Fibroblast of lung (primary cell): ENCODE data around the gene TRIM5. TPM values are rescaled to one million over a fixed set of nuclear protein-coding genes. Genes with fewer than 3 reads are reported as not detected.
A peak's percentile ranks its signal among the peaks of the same experiment; 100 is the strongest.
"Not testable (repeated sequence)": the region's sequence is repeated elsewhere in the genome, so short reads cannot be mapped to it uniquely, and the experiment has no call there.

Source experiments
- DNase-seq, 2 donors: peaks; one replicate each; pipeline versions ENCODE4 v3.0.0 to v3.0.0-alpha.2; 2010; ENCODE audit warnings: low read depth in 2 of 2
- H2AFZ ChIP-seq: 2 replicates; pipeline ENCODE4 v1.5.1; 2012; ENCODE audit warnings: low read length, control low read depth, inconsistent platforms
- H3K27ac ChIP-seq: 2 replicates; pipeline ENCODE4 v1.5.1; 2011; ENCODE audit warnings: low read length, control low read depth; ENCODE audit not compliant: insufficient read depth
- H3K27me3 ChIP-seq: 2 replicates; pipeline ENCODE4 v1.5.1; 2011; ENCODE audit warnings: mild to moderate bottlenecking, low read length; ENCODE audit not compliant: control insufficient read depth, insufficient read depth
- H3K36me3 ChIP-seq: 2 replicates; pipeline ENCODE4 v1.5.1; 2011; ENCODE audit warnings: low read length; ENCODE audit not compliant: control insufficient read depth, insufficient read depth
- H3K4me1 ChIP-seq: 2 replicates; pipeline ENCODE4 v1.5.1; 2011; ENCODE audit warnings: low read length; ENCODE audit not compliant: control insufficient read depth, insufficient read depth; ENCODE audit errors: extremely low read depth
- H3K4me2 ChIP-seq: 2 replicates; pipeline ENCODE4 v1.5.1; 2011; ENCODE audit warnings: low read length, control low read depth; ENCODE audit not compliant: insufficient read depth; ENCODE audit errors: extremely low read depth
- H3K4me3 ChIP-seq, 4 experiments: fragments of 200-600 bp in 1 of 4; sonication (generic) in 1 of 4; replicated peaks in 1 of 4; 2 replicates each; pipeline ENCODE4 v1.5.1; 2011 to 2016; ENCODE audit warnings: low read length in 4 of 4, low read depth in 3 of 4, mild to moderate bottlenecking in 3 of 4, control low read depth in 2 of 4, inconsistent platforms in 1 of 4, mixed read lengths in 1 of 4; ENCODE audit not compliant: insufficient read depth in 1 of 4; ENCODE audit errors: control extremely low read depth in 1 of 4
- H3K79me2 ChIP-seq: 2 replicates; pipeline ENCODE4 v1.5.1; 2012; ENCODE audit warnings: mild to moderate bottlenecking, low read length, inconsistent platforms; ENCODE audit not compliant: control insufficient read depth, insufficient read depth
- H3K9ac ChIP-seq: 2 replicates; pipeline ENCODE4 v1.5.1; 2011; ENCODE audit warnings: mild to moderate bottlenecking, low read length, control low read depth; ENCODE audit not compliant: insufficient read depth
- H3K9me3 ChIP-seq: 2 replicates; pipeline ENCODE4 v1.5.1; 2012; ENCODE audit warnings: low read depth, low read length; ENCODE audit not compliant: control insufficient read depth, insufficient read depth
- H4K20me1 ChIP-seq: 2 replicates; pipeline ENCODE4 v1.5.1; 2011; ENCODE audit warnings: low read length; ENCODE audit not compliant: control insufficient read depth, insufficient read depth; ENCODE audit errors: extremely low read depth
- CTCF ChIP-seq, 2 donors: IDR thresholded peaks in 1 of 2; conservative IDR thresholded peaks in 1 of 2; 1 replicate in 1 of 2; 2 replicates in 1 of 2; pipeline ENCODE4 v1.5.1; 2011 to 2012; ENCODE audit warnings: low read length in 2 of 2, control low read depth in 1 of 2, inconsistent platforms in 1 of 2, low read depth in 1 of 2, mild to moderate bottlenecking in 1 of 2
- EZH2 ChIP-seq: IDR thresholded peaks from 2 replicates; pipeline ENCODE4 v1.5.1; 2012; ENCODE audit warnings: low read length, control low read depth, mild to moderate bottlenecking; ENCODE audit errors: missing control alignments
- polyA plus RNA-seq, 2 donors: library from polyadenylated mRNA; depleted of rRNA in 1 of 2; stranded (reverse) in 1 of 2; unstranded in 1 of 2; fragments of >200 nt; gene quantifications; 2 replicates each; pipeline ENCODE4 v1.2.1, GENCODE V29; 2011 to 2012; ENCODE audit warnings: missing spikeins in 1 of 2
- total RNA-seq: library from RNA; depleted of rRNA; stranded (reverse); fragments of >200 nt; gene quantifications from 2 replicates; pipeline ENCODE4 v1.2.1, GENCODE V29; 2014

TRIM5 gene
- total and polyA plus RNA-seq, 2 donors (not counting 1 experiment from before 2014, with no cell fraction given): 26.8 to 47.9 TPM

- no peak for TF ChIP-seq CTCF (conservative IDR thresholded peaks at IDR 0.05 in 1 of 2, IDR thresholded peaks at IDR 0.05 in 1 of 2; ENCODE audit: low read depth in 1 of 2, low read length in 2 of 2)
- TF ChIP-seq EZH2: no peak
- Histone ChIP-seq H3K27ac (no peak overlapping the region), H3K9me3 (no peaks in the 10 kb centered on the region), H3K4me3 (no peak overlapping the region), H3K36me3 (no peaks in the 10 kb centered on the region), H2AFZ (no peak overlapping the region), H3K4me2 (no peak overlapping the region), H3K4me1 (peaks cover 9% of the 10 kb centered on the region), H3K79me2 (peaks cover 10% of the 10 kb centered on the region), H3K27me3 (no peaks in the 10 kb centered on the region), H3K9ac (no peak overlapping the region), H4K20me1 (no peaks in the 10 kb centered on the region)
- no peak for DNase-seq
These were observed 3.6 kb upstream of the TRIM5 start for GRCh38 chr11:5688482-5688881.

GRCh38 chr11:5686426-5686825 is 1.6 kb upstream of the TRIM5 start:
- H3K27ac ChIP-seq: no peak overlapping the region

GRCh38 chr11:5684036-5684645 is 733 bp downstream of the TRIM5 start:
- peak overlapping the region; percentile 68 to 94 (median 76) for H3K4me3 ChIP-seq
- peak; percentile 6 to 15 for DNase-seq
- TF ChIP-seq EZH2 (no peak), CTCF (conservative IDR thresholded peaks at IDR 0.05 in 1 of 2, IDR thresholded peaks at IDR 0.05 in 1 of 2; ENCODE audit: low read depth in 1 of 2, low read length in 2 of 2) (no peak)
- peaks cover 4% of the 10 kb centered on the region for H3K4me1 ChIP-seq
- H3K79me2 ChIP-seq: peaks cover 11% of the 10 kb centered on the region
- H3K27me3 ChIP-seq: no peaks in the 10 kb centered on the region
- H3K27ac ChIP-seq: peak overlapping the region; percentile 87
- no peaks in the 10 kb centered on the region for H4K20me1 ChIP-seq
- no peak overlapping the region for H2AFZ ChIP-seq
- H3K4me2 ChIP-seq: peak overlapping the region; percentile 99
- H3K9me3 ChIP-seq: no peaks in the 10 kb centered on the region
- peak overlapping the region; percentile 65 for H3K9ac ChIP-seq
- no peaks in the 10 kb centered on the region for H3K36me3 ChIP-seq

More at GRCh38 chr11:5686426-5686825, 1.6 kb upstream of the TRIM5 start:
- DNase-seq: no peak
- H3K4me3 ChIP-seq: no peak overlapping the region
- H3K4me1 ChIP-seq: peaks cover 6% of the 10 kb centered on the region
- no peaks in the 10 kb centered on the region for H3K36me3 ChIP-seq
- no peaks in the 10 kb centered on the region for H4K20me1 ChIP-seq
- no peaks in the 10 kb centered on the region for H3K27me3 ChIP-seq
- TF ChIP-seq EZH2: no peak
- TF ChIP-seq CTCF (conservative IDR thresholded peaks at IDR 0.05 in 1 of 2, IDR thresholded peaks at IDR 0.05 in 1 of 2; ENCODE audit: low read depth in 1 of 2, low read length in 2 of 2): no peak
- H3K4me2 ChIP-seq: no peak overlapping the region
- no peaks in the 10 kb centered on the region for H3K9me3 ChIP-seq
- H2AFZ ChIP-seq: no peak overlapping the region
- no peak overlapping the region for H3K9ac ChIP-seq
- peaks cover 13% of the 10 kb centered on the region for H3K79me2 ChIP-seq

- peaks cover 11% of the 10 kb centered on the region for H3K79me2 ChIP-seq
- peak overlapping the region; percentile 99 for H3K4me2 ChIP-seq
- H3K27ac ChIP-seq: peak overlapping the region; percentile 87
- DNase-seq, H3K36me3 ChIP-seq, H3K27me3 ChIP-seq, H2AFZ ChIP-seq, H3K9ac ChIP-seq, H3K9me3 ChIP-seq, H4K20me1 ChIP-seq, H3K4me1 ChIP-seq: not testable (repeated sequence)
- peak overlapping the region; percentile 68 to 94 (median 76) for H3K4me3 ChIP-seq
These were observed 1.3 kb downstream of the TRIM5 start for GRCh38 chr11:5683620-5684019.

- not testable (repeated sequence) for H3K36me3 ChIP-seq, H3K4me2 ChIP-seq, H2AFZ ChIP-seq, H3K4me3 ChIP-seq, H3K9me3 ChIP-seq, H3K27me3 ChIP-seq, H3K4me1 ChIP-seq, H3K9ac ChIP-seq, DNase-seq, H3K27ac ChIP-seq, H4K20me1 ChIP-seq
- peaks cover 11% of the 10 kb centered on the region for H3K79me2 ChIP-seq
These were observed 1.9 kb downstream of the TRIM5 start for GRCh38 chr11:5682890-5683441.
